ENCODE results near the gene PRSS21.

DNA sequence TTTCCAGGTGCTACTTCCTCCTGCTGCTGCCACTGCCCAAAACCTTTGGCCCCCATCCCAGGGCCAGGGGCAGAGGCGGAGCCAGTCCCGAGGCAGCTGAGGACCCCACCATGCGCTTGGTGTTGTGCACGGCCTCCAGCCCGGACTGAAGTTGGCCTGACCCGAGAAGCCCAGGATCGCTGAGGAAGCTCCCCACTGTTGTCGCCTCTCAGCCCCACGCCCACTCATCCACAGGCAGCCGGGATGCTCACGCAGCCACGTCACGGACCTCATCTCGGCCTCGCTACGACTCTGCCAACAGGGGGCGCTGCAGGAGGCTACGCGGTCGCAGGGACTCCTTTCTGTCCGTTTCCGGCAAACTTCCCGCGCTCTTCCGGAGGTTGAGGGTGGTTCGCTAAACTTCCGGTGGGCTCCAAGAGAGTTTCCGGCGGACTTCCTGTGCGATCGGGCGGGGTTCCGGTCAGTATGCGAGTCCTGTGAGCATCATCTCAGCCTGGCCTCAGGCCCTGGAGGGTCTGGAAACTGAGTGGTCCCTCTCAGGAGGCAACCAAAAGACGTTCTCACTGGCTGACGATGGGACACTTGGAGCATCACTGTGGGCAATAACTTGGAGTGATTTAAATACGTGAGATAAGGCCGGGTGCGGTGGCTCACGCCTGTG lies 25.4 kb downstream of the PRSS21 start:
- TF ChIP-seq FOXP1 (CRISPR knock-in tag; IDR thresholded peaks at IDR 0.05; ENCODE audit: borderline replicate concordance) (peak; percentile 52; the same call in 1 of the 2 replicates), CTCF (IDR thresholded peaks at IDR 0.05) (peak; percentile 83), KAT7 (CRISPR knock-in tag; IDR thresholded peaks at IDR 0.05; ENCODE audit: borderline replicate concordance) (no peak), SP1 (CRISPR knock-in tag; conservative IDR thresholded peaks at IDR 0.05) (0 out of 2 replicates have a peak, but pooled peaks have one; percentile 21), JUN (CRISPR knock-in tag; IDR thresholded peaks at IDR 0.05) (no peak), USF2 (CRISPR knock-in tag; IDR thresholded peaks at IDR 0.05) (no peak)
- TF ChIP-seq, protein P1, sequence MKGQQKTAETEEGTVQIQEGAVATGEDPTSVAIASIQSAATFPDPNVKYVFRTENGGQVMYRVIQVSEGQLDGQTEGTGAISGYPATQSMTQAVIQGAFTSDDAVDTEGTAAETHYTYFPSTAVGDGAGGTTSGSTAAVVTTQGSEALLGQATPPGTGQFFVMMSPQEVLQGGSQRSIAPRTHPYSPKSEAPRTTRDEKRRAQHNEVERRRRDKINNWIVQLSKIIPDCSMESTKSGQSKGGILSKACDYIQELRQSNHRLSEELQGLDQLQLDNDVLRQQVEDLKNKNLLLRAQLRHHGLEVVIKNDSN (CRISPR knock-in tag; IDR thresholded peaks at IDR 0.05): no peak
- TF ChIP-seq, protein P2, sequence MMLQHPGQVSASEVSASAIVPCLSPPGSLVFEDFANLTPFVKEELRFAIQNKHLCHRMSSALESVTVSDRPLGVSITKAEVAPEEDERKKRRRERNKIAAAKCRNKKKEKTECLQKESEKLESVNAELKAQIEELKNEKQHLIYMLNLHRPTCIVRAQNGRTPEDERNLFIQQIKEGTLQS (CRISPR knock-in tag; conservative IDR thresholded peaks at IDR 0.05): no peak
- TF ChIP-seq, protein P3, sequence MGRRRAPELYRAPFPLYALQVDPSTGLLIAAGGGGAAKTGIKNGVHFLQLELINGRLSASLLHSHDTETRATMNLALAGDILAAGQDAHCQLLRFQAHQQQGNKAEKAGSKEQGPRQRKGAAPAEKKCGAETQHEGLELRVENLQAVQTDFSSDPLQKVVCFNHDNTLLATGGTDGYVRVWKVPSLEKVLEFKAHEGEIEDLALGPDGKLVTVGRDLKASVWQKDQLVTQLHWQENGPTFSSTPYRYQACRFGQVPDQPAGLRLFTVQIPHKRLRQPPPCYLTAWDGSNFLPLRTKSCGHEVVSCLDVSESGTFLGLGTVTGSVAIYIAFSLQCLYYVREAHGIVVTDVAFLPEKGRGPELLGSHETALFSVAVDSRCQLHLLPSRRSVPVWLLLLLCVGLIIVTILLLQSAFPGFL (CRISPR knock-in tag; IDR thresholded peaks at IDR 0.05; ENCODE audit: borderline replicate concordance): no peak
- TF ChIP-seq, protein P4, sequence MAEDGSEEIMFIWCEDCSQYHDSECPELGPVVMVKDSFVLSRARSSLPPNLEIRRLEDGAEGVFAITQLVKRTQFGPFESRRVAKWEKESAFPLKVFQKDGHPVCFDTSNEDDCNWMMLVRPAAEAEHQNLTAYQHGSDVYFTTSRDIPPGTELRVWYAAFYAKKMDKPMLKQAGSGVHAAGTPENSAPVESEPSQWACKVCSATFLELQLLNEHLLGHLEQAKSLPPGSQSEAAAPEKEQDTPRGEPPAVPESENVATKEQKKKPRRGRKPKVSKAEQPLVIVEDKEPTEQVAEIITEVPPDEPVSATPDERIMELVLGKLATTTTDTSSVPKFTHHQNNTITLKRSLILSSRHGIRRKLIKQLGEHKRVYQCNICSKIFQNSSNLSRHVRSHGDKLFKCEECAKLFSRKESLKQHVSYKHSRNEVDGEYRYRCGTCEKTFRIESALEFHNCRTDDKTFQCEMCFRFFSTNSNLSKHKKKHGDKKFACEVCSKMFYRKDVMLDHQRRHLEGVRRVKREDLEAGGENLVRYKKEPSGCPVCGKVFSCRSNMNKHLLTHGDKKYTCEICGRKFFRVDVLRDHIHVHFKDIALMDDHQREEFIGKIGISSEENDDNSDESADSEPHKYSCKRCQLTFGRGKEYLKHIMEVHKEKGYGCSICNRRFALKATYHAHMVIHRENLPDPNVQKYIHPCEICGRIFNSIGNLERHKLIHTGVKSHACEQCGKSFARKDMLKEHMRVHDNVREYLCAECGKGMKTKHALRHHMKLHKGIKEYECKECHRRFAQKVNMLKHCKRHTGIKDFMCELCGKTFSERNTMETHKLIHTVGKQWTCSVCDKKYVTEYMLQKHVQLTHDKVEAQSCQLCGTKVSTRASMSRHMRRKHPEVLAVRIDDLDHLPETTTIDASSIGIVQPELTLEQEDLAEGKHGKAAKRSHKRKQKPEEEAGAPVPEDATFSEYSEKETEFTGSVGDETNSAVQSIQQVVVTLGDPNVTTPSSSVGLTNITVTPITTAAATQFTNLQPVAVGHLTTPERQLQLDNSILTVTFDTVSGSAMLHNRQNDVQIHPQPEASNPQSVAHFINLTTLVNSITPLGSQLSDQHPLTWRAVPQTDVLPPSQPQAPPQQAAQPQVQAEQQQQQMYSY (CRISPR knock-in tag; IDR thresholded peaks at IDR 0.05): peak; percentile 7; the same call in 1 of the 2 replicates

Data from WTC11 (cell line).